ENCODE data around the gene MRPL14.

- TF ChIP-seq CTCF (IDR thresholded peaks at IDR 0.05): no peak
- TF ChIP-seq POLR2A (IDR thresholded peaks at IDR 0.05): no peak
Measured at GRCh38 chr6:44157152-44157521, 29.9 kb upstream of the MRPL14 start.
